ENCODE data around the gene PTX4. TPM values are rescaled to one million over a fixed set of nuclear protein-coding genes. Genes with fewer than 3 reads are reported as not detected.

The PTX4 gene
- total RNA-seq, 4 donors from 2014 or later: 0.40 TPM; not detected in 3

DNA sequence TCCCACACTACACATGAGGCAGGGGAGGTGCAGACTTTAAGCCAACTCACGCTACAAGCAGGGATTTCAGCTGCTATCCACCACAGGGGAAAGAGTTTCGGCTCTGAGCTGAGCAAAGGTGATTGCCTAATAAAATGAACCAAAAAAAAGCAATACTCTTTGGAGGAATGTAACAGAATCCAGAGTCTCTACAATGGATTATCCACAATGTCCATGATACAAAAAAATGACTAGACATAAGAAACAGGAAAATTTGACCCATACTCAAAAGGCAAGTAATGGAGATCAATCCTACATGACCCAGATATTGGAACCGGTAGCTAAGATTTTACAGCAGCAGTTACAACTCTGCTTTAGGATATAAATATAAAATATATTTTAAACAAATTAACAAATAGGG lies 25.8 kb upstream of the PTX4 start:
- H3K27me3 ChIP-seq: no peaks in the 10 kb centered on the region
- no peak for ATAC-seq
- H3K27ac ChIP-seq: no peak overlapping the region
- peaks cover 0 to 11% (median 8%) of the 10 kb centered on the region in 3 donors for H3K4me1 ChIP-seq
- 96 to 100% methylated on average over 2 to 3 of the region's 3 CpGs for WGBS, 2 donors (ENCODE audit: low coverage in 1 of 2)
- no peak for TF ChIP-seq POLR2A (IDR thresholded peaks at IDR 0.05)
- TF ChIP-seq, protein P1, sequence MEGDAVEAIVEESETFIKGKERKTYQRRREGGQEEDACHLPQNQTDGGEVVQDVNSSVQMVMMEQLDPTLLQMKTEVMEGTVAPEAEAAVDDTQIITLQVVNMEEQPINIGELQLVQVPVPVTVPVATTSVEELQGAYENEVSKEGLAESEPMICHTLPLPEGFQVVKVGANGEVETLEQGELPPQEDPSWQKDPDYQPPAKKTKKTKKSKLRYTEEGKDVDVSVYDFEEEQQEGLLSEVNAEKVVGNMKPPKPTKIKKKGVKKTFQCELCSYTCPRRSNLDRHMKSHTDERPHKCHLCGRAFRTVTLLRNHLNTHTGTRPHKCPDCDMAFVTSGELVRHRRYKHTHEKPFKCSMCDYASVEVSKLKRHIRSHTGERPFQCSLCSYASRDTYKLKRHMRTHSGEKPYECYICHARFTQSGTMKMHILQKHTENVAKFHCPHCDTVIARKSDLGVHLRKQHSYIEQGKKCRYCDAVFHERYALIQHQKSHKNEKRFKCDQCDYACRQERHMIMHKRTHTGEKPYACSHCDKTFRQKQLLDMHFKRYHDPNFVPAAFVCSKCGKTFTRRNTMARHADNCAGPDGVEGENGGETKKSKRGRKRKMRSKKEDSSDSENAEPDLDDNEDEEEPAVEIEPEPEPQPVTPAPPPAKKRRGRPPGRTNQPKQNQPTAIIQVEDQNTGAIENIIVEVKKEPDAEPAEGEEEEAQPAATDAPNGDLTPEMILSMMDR (IDR thresholded peaks at IDR 0.05): no peak
- no peak for TF ChIP-seq POLR2AphosphoS5 (IDR thresholded peaks at IDR 0.05)
- no peak for TF ChIP-seq EP300 (IDR thresholded peaks at IDR 0.05)
- H3K9me3 ChIP-seq: peaks cover 0 to 15% (median 0%) of the 10 kb centered on the region in 3 donors
- H3K36me3 ChIP-seq: peaks cover 0 to 69% of the 10 kb centered on the region in 2 donors
- no peak overlapping the region for H3K4me3 ChIP-seq

DNA sequence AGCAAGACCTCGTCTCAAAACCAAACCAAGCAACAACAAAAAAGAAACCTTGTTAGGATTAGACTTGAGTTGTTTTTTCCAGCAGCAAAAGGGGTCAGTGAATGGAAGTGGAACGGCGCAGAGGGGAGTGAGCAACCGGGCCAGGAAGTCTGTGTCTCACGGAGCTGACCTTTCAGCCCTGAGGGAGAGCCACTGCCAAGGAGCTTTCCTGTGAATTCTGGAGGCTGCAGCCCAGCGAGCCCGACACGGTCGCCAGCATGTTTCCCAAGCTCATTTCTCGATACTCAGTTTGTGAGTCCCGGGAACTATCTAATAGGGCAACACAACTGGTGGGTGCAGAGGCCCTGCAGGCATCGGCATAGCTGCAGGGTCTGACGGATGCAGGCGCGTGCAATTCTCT lies 24.0 kb upstream of the PTX4 start:
- 90% methylated on average over 4 to 9 of the region's 15 CpGs for WGBS, 2 donors (ENCODE audit: low coverage in 1 of 2)
- H3K27ac ChIP-seq: no peak overlapping the region

DNA sequence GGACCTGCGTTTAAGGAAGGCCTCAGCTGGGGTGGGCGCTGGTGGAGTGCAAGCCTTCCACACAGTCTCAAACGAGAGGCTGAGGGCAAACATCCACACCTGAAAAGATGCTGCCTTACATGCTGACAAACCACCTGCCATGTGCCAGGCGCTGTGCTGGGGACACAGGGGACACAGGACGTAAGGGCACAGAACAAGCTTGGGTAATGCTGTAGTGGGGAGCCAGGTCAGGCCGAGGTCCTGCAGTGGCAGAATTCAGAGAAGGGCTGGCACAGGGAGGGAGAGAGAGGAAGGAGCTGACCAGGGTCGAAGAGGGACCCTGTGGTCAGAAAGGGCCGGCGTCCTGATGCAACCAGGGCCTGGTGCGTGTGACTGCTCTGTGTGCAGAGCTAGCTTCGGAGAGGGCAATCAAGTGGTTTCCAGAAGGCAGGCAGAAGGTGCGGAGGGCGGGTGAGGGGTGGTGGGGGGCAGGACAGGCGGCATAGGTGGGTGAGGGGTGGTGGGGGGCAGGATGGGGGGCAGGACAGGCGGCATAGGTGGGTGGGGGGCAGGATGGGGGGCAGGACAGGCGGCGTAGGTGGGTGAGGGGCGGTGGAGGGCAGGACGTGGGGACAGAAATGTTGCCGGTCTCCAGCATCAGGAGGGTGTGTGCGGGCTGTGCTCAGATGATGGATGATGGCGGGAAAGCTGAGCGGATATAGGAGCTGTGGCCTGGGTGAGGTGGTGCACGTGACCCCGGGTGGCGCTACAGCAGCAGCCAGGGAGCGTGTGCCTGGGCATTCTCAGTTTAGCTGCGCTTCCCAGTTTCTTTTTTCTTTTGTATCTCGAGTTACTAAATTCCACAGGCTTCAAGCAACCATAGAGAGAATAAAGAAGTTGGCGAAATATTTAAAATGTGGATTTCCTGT lies 23.2 kb upstream of the PTX4 start:
- peaks cover 0 to 15% (median 0%) of the 10 kb centered on the region in 3 donors for H3K9me3 ChIP-seq
- H3K36me3 ChIP-seq: peaks cover 0 to 71% of the 10 kb centered on the region in 2 donors
- TF ChIP-seq, protein P1 (IDR thresholded peaks at IDR 0.05): no peak
- TF ChIP-seq POLR2A (IDR thresholded peaks at IDR 0.05) (no peak), EP300 (IDR thresholded peaks at IDR 0.05) (no peak), POLR2AphosphoS5 (IDR thresholded peaks at IDR 0.05) (no peak)
- no peak overlapping the region for H3K4me3 ChIP-seq
- no peak for ATAC-seq
- no peak overlapping the region for H3K27ac ChIP-seq
- 69 to 73% methylated on average over 21 of the region's 30 CpGs for WGBS, 2 donors (ENCODE audit: low coverage in 1 of 2)
- H3K4me1 ChIP-seq: peaks cover 0 to 23% (median 16%) of the 10 kb centered on the region in 3 donors
- no peaks in the 10 kb centered on the region for H3K27me3 ChIP-seq

More for the DNA sequence above, 24.0 kb upstream of the PTX4 start:
- TF ChIP-seq POLR2AphosphoS5 (IDR thresholded peaks at IDR 0.05): no peak
- TF ChIP-seq, protein P1 (IDR thresholded peaks at IDR 0.05): no peak
- TF ChIP-seq POLR2A (IDR thresholded peaks at IDR 0.05): no peak
- TF ChIP-seq EP300 (IDR thresholded peaks at IDR 0.05): no peak
- peaks cover 0 to 69% of the 10 kb centered on the region in 2 donors for H3K36me3 ChIP-seq
- no peaks in the 10 kb centered on the region for H3K27me3 ChIP-seq
- H3K9me3 ChIP-seq: peaks cover 0 to 15% (median 0%) of the 10 kb centered on the region in 3 donors
- no peak overlapping the region for H3K4me3 ChIP-seq
- no peak for ATAC-seq
- peaks cover 0 to 23% (median 16%) of the 10 kb centered on the region in 3 donors for H3K4me1 ChIP-seq

DNA sequence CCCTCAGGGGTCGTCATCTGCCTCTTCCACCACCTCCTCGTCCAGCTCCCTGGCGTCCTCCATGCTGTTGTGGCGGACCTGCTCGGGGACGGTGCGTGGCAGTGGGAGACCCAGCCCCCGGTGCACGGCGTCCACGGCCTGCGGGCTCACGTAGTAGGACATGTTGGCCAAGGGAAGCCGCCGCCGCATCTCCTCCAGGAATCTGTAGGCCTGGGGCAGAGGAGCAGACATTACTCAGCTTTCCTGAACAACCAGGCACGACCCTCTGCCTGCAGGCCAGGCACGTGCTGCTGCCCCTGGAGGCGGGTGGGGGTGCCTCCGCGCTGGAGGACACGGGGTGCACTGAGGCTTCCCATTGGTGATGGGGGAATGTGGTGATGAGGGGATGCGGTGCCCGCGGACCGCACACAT lies 22.2 kb upstream of the PTX4 start:
- no peak overlapping the region for H3K27ac ChIP-seq
- no CpG with 5 or more reads among the region's 26 CpGs for WGBS, 2 donors (ENCODE audit: low coverage in 1 of 2)

More for the DNA sequence above, 22.2 kb upstream of the PTX4 start:
- peaks cover 0 to 15% (median 0%) of the 10 kb centered on the region in 3 donors for H3K9me3 ChIP-seq
- H3K4me1 ChIP-seq: peaks cover 0 to 23% (median 16%) of the 10 kb centered on the region in 3 donors
- peaks cover 0 to 80% of the 10 kb centered on the region in 2 donors for H3K36me3 ChIP-seq
- no peak for TF ChIP-seq POLR2AphosphoS5 (IDR thresholded peaks at IDR 0.05)
- TF ChIP-seq POLR2A (IDR thresholded peaks at IDR 0.05): no peak
- TF ChIP-seq, protein P1 (IDR thresholded peaks at IDR 0.05): no peak
- no peak for TF ChIP-seq EP300 (IDR thresholded peaks at IDR 0.05)
- no peak for ATAC-seq
- no peak overlapping the region for H3K4me3 ChIP-seq
- no peaks in the 10 kb centered on the region for H3K27me3 ChIP-seq

All from gastroesophageal sphincter (tissue), 4 donors.